ENCODE measurements around the gene LINGO4.
A peak's percentile ranks its signal among the peaks of the same experiment; 100 is the strongest.
"Not testable (repeated sequence)": the region's sequence is repeated elsewhere in the genome, so short reads cannot be mapped to it uniquely, and the experiment has no call there.

LINGO4 gene

DNA sequence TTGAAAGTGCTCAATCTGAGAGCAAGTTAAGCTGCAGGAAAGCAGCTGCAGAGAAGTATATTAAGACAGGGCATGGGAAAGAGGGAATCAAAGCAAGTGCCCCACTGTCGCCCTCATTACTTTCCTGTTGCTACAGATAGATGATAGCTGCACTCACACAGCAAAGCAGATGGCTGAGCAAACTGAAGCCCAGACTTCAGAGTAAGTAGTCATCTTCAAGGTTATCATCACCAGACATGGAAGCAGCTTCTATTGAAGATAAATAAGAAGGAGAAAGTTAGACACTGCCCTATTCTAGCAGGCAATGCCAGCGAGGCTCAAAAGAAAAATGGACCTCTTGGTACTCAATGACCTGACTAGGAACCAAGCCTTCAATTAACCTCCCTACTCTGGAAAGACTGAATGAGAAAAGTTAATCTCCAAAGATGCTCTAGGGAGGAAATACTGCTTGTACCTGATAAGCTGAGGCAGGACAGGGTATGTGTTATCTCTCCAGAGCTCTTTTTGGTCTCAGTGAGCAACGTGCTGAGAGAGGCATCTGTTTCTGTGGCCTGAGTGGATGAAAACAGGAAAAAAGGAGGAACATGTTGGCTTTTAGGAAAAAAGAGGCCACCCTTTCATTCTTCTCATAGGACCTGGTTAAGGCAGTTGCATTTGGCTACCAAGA, 30.8 kb downstream of the LINGO4 start:
- Histone ChIP-seq H3K36me3 (ENCODE audit: control insufficient read depth in 1 of 2, insufficient read depth in 2 of 2, low read length in 2 of 2) (peaks cover 4 to 33% of the 10 kb centered on the region in 2 donors), H3K4me3 (ENCODE audit: low read depth in 1 of 2, low read length in 2 of 2) (no peak overlapping the region), H3K4me1 (ENCODE audit: control insufficient read depth in 1 of 2, insufficient read depth in 2 of 2, low read length in 2 of 2) (no peaks in the 10 kb centered on the region), H3K9me3 (ENCODE audit: control insufficient read depth in 1 of 2, low read length in 2 of 2) (no peaks in the 10 kb centered on the region), H3K27me3 (ENCODE audit: control insufficient read depth in 1 of 2, insufficient read depth in 2 of 2, low read length in 2 of 2) (no peaks in the 10 kb centered on the region), H3K27ac (ENCODE audit: low read depth, low read length) (no peak overlapping the region), H3K9ac (ENCODE audit: low read depth in 1 of 2, low read length in 2 of 2) (no peak overlapping the region)

DNA sequence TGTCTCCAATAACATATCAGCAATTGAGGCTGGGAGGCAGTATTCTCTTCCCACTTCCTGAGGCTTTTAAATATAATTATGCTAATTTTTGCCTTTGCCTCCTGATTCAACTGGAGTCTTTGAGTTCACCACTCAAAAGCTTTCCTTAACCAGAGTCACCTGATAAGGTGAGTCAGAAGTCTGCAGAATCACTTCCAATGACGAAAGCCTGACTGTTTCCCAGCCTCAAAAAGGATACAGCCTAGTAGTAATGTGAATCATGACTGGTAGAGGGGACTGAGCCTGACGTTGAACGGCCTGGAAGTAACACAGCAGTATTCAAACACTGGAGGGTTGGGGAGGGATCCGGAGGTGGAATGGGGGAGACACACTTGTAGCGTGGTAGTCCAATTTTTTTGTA, 31.5 kb downstream of the LINGO4 start:
- no peak overlapping the region for H3K27ac ChIP-seq (ENCODE audit: low read depth, low read length)
- peaks cover 4 to 30% of the 10 kb centered on the region in 2 donors for H3K36me3 ChIP-seq (ENCODE audit: control insufficient read depth in 1 of 2, insufficient read depth in 2 of 2, low read length in 2 of 2)

GRCh38 chr1:151769270-151769669, 35.9 kb downstream of the LINGO4 start:
- not testable (repeated sequence) for H3K9ac ChIP-seq (ENCODE audit: low read depth in 1 of 2, low read length in 2 of 2); H3K9me3 ChIP-seq (ENCODE audit: control insufficient read depth in 1 of 2, low read length in 2 of 2); H3K4me3 ChIP-seq (ENCODE audit: low read depth in 1 of 2, low read length in 2 of 2); H3K36me3 ChIP-seq (ENCODE audit: control insufficient read depth in 1 of 2, insufficient read depth in 2 of 2, low read length in 2 of 2); H3K4me1 ChIP-seq (ENCODE audit: control insufficient read depth in 1 of 2, insufficient read depth in 2 of 2, low read length in 2 of 2); H3K27ac ChIP-seq (ENCODE audit: low read depth, low read length); H3K27me3 ChIP-seq (ENCODE audit: control insufficient read depth in 1 of 2, insufficient read depth in 2 of 2, low read length in 2 of 2)

More for the DNA sequence above, 31.5 kb downstream of the LINGO4 start:
- Histone ChIP-seq H3K9ac (ENCODE audit: low read depth in 1 of 2, low read length in 2 of 2) (no peak overlapping the region), H3K4me1 (ENCODE audit: control insufficient read depth in 1 of 2, insufficient read depth in 2 of 2, low read length in 2 of 2) (no peaks in the 10 kb centered on the region), H3K9me3 (ENCODE audit: control insufficient read depth in 1 of 2, low read length in 2 of 2) (no peaks in the 10 kb centered on the region), H3K4me3 (ENCODE audit: low read depth in 1 of 2, low read length in 2 of 2) (no peak overlapping the region), H3K27me3 (ENCODE audit: control insufficient read depth in 1 of 2, insufficient read depth in 2 of 2, low read length in 2 of 2) (no peaks in the 10 kb centered on the region)

- not testable (repeated sequence) for H3K9me3 ChIP-seq (ENCODE audit: control insufficient read depth in 1 of 2, low read length in 2 of 2); H3K27ac ChIP-seq (ENCODE audit: low read depth, low read length); H3K4me3 ChIP-seq (ENCODE audit: low read depth in 1 of 2, low read length in 2 of 2); H3K36me3 ChIP-seq (ENCODE audit: control insufficient read depth in 1 of 2, insufficient read depth in 2 of 2, low read length in 2 of 2); H3K4me1 ChIP-seq (ENCODE audit: control insufficient read depth in 1 of 2, insufficient read depth in 2 of 2, low read length in 2 of 2); H3K27me3 ChIP-seq (ENCODE audit: control insufficient read depth in 1 of 2, insufficient read depth in 2 of 2, low read length in 2 of 2); H3K9ac ChIP-seq (ENCODE audit: low read depth in 1 of 2, low read length in 2 of 2)
Measured at GRCh38 chr1:151768351-151769066, 36.7 kb downstream of the LINGO4 start.

- Histone ChIP-seq H3K27ac (ENCODE audit: low read depth, low read length) (no peak overlapping the region), H3K9ac (ENCODE audit: low read depth in 1 of 2, low read length in 2 of 2) (peak overlapping the region; percentile 77 to 85)
Measured at GRCh38 chr1:151763990-151764389, 41.2 kb downstream of the LINGO4 start.

DNA sequence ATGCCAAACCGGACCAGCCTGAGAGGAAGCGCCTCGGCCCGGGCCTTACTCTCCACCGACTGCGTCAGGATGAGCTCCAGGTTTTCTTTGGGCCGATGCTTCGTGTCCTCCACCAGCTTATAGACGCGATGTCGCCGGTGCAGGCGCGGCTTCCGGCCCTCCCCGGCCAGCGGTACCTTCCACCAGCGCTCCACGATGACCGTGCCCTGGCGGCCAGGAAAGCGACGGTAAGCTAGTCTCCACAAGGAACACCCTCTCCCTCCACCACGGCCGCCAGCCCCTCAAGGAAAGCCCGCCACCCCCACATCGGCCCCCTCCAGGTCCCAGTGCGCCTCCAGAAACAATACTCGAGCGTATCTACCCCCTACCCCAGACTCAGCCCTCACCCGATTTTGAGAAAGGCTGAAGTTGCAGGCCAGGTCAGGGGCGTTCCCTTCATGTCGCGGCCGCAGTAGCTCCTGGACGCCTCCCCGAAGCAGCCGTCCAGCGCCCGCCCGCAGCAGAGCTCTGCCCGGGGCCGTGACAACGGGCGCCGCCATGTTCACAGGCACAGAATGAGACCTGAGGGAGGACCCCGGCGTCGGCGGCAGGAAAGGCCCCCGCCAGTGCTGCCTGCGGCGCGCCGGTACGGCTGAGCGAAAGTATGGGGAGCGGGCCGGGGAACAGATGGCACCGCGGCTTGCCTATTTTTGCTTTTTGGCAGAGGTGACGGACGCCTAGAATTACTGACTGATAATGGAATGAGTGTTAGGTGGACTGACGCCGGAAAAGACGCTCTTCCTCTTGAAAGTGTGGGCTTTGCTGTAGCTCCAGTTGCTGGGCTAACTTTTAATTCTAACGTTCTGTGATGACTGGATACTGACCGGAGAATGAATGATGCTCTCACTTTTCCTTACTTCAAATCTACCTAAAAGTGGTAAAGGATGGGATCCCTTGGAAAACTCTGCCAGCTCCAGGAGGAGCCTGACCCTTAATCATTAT, 42.0 kb downstream of the LINGO4 start, which contains the start of gene MRPL9:
Gene MRPL9, minus strand, starts transcription at position 556 of the 981 bp plus-strand sequence. Its CDS starts 17 bp downstream, at position 539.
- peak within 1 kb of the TSS; percentile 77 to 85 for H3K9ac ChIP-seq (ENCODE audit: low read depth in 1 of 2, low read length in 2 of 2)
- peaks cover 10 to 12% of the 10 kb centered on the region in 2 donors for H3K4me1 ChIP-seq (ENCODE audit: control insufficient read depth in 1 of 2, insufficient read depth in 2 of 2, low read length in 2 of 2)
- H3K27me3 ChIP-seq (ENCODE audit: control insufficient read depth in 1 of 2, insufficient read depth in 2 of 2, low read length in 2 of 2) = no peaks in the 10 kb centered on the region
- no peaks in the 10 kb centered on the region for H3K9me3 ChIP-seq (ENCODE audit: control insufficient read depth in 1 of 2, low read length in 2 of 2)
- H3K4me3 ChIP-seq (ENCODE audit: low read depth in 1 of 2, low read length in 2 of 2) = peak within 1 kb of the TSS; percentile 81 to 90
- H3K27ac ChIP-seq (ENCODE audit: low read depth, low read length) = peak within 1 kb of the TSS; percentile 65
- peaks cover 18 to 27% of the 10 kb centered on the region in 2 donors for H3K36me3 ChIP-seq (ENCODE audit: control insufficient read depth in 1 of 2, insufficient read depth in 2 of 2, low read length in 2 of 2)

More at GRCh38 chr1:151763990-151764389, 41.2 kb downstream of the LINGO4 start:
- H3K4me1 ChIP-seq (ENCODE audit: control insufficient read depth in 1 of 2, insufficient read depth in 2 of 2, low read length in 2 of 2) = peaks cover 10 to 12% of the 10 kb centered on the region in 2 donors
- H3K9me3 ChIP-seq (ENCODE audit: control insufficient read depth in 1 of 2, low read length in 2 of 2) = no peaks in the 10 kb centered on the region
- peak overlapping the region; percentile 81 to 90 for H3K4me3 ChIP-seq (ENCODE audit: low read depth in 1 of 2, low read length in 2 of 2)
- no peaks in the 10 kb centered on the region for H3K27me3 ChIP-seq (ENCODE audit: control insufficient read depth in 1 of 2, insufficient read depth in 2 of 2, low read length in 2 of 2)
- peaks cover 14 to 23% of the 10 kb centered on the region in 2 donors for H3K36me3 ChIP-seq (ENCODE audit: control insufficient read depth in 1 of 2, insufficient read depth in 2 of 2, low read length in 2 of 2)

GRCh38 chr1:151760597-151761385, 44.4 kb downstream of the LINGO4 start:
- Histone ChIP-seq H3K9ac (ENCODE audit: low read depth in 1 of 2, low read length in 2 of 2) (no peak overlapping the region), H3K36me3 (ENCODE audit: control insufficient read depth in 1 of 2, insufficient read depth in 2 of 2, low read length in 2 of 2) (peaks cover 22 to 30% of the 10 kb centered on the region in 2 donors)

GRCh38 chr1:151759241-151759640, 46.0 kb downstream of the LINGO4 start:
- peaks cover 22 to 30% of the 10 kb centered on the region in 2 donors for H3K36me3 ChIP-seq (ENCODE audit: control insufficient read depth in 1 of 2, insufficient read depth in 2 of 2, low read length in 2 of 2)

More at GRCh38 chr1:151760597-151761385, 44.4 kb downstream of the LINGO4 start:
- no peak overlapping the region for H3K27ac ChIP-seq (ENCODE audit: low read depth, low read length)
- peaks cover 10 to 12% of the 10 kb centered on the region in 2 donors for H3K4me1 ChIP-seq (ENCODE audit: control insufficient read depth in 1 of 2, insufficient read depth in 2 of 2, low read length in 2 of 2)
- H3K27me3 ChIP-seq (ENCODE audit: control insufficient read depth in 1 of 2, insufficient read depth in 2 of 2, low read length in 2 of 2) = no peaks in the 10 kb centered on the region
- no peaks in the 10 kb centered on the region for H3K9me3 ChIP-seq (ENCODE audit: control insufficient read depth in 1 of 2, low read length in 2 of 2)
- H3K4me3 ChIP-seq (ENCODE audit: low read depth in 1 of 2, low read length in 2 of 2) = no peak overlapping the region

DNA sequence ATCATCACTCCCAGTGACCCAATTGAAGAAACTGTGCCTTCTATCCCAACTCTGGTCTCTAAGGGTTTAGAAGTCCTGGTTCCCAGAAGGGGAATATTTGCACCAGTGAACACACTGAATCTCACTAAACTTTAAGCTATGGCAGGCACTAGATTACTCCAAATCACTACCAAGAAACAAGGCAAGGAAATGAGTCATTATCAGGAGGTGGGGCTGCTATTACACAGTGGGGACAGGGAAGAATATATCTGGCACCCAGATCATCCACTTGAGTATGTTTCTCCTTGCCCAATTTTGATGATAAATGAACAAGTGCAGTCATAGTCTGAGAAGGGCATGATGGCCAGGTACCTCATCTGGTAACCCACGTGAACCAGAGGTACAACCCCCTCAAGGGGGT, 48.9 kb downstream of the LINGO4 start:
- Histone ChIP-seq H3K4me1 (ENCODE audit: control insufficient read depth in 1 of 2, insufficient read depth in 2 of 2, low read length in 2 of 2) (no peaks in the 10 kb centered on the region), H3K36me3 (ENCODE audit: control insufficient read depth in 1 of 2, insufficient read depth in 2 of 2, low read length in 2 of 2) (peaks cover 21 to 24% of the 10 kb centered on the region in 2 donors), H3K4me3 (ENCODE audit: low read depth in 1 of 2, low read length in 2 of 2) (no peak overlapping the region), H3K27ac (ENCODE audit: low read depth, low read length) (no peak overlapping the region), H3K9me3 (ENCODE audit: control insufficient read depth in 1 of 2, low read length in 2 of 2) (no peaks in the 10 kb centered on the region), H3K9ac (ENCODE audit: low read depth in 1 of 2, low read length in 2 of 2) (no peak overlapping the region), H3K27me3 (ENCODE audit: control insufficient read depth in 1 of 2, insufficient read depth in 2 of 2, low read length in 2 of 2) (no peaks in the 10 kb centered on the region)

More at GRCh38 chr1:151759241-151759640, 46.0 kb downstream of the LINGO4 start:
- Histone ChIP-seq H3K9me3 (ENCODE audit: control insufficient read depth in 1 of 2, low read length in 2 of 2) (no peaks in the 10 kb centered on the region), H3K27me3 (ENCODE audit: control insufficient read depth in 1 of 2, insufficient read depth in 2 of 2, low read length in 2 of 2) (no peaks in the 10 kb centered on the region), H3K9ac (ENCODE audit: low read depth in 1 of 2, low read length in 2 of 2) (no peak overlapping the region), H3K27ac (ENCODE audit: low read depth, low read length) (no peak overlapping the region), H3K4me1 (ENCODE audit: control insufficient read depth in 1 of 2, insufficient read depth in 2 of 2, low read length in 2 of 2) (peaks cover 8 to 10% of the 10 kb centered on the region in 2 donors), H3K4me3 (ENCODE audit: low read depth in 1 of 2, low read length in 2 of 2) (no peak overlapping the region)
